H9 (cell line): ENCODE data around the gene HTD2. TPM values are rescaled to one million over a fixed set of nuclear protein-coding genes. Genes with fewer than 3 reads are reported as not detected.

Source experiments
- DNase-seq: peaks from one replicate; pipeline ENCODE4 v3.0.0-alpha.2; 2017
- H2AFZ ChIP-seq: one replicate; pipeline ENCODE4 v1.6.1; 2013; ENCODE audit warnings: mild to moderate bottlenecking, low read length, control low read depth, moderate library complexity
- H2AK5ac ChIP-seq: 2 replicates; pipeline ENCODE4 v1.6.1; 2013; ENCODE audit warnings: low read length, control low read depth, mixed read lengths; ENCODE audit not compliant: insufficient read length
- H2BK120ac ChIP-seq: one replicate; pipeline ENCODE4 v1.6.1; 2013; ENCODE audit warnings: low read depth, mild to moderate bottlenecking, low read length, control low read depth, inconsistent platforms; ENCODE audit not compliant: poor library complexity, severe bottlenecking
- H2BK12ac ChIP-seq: 2 replicates; pipeline ENCODE4 v1.6.1; 2013; ENCODE audit warnings: low read length, control low read depth, mixed read lengths, low read depth; ENCODE audit not compliant: insufficient read length
- H2BK15ac ChIP-seq: 2 replicates; pipeline ENCODE4 v1.6.1; 2013; ENCODE audit warnings: low read depth, low read length, control low read depth
- H2BK20ac ChIP-seq: one replicate; pipeline ENCODE4 v1.6.1; 2013; ENCODE audit warnings: low read depth, mild to moderate bottlenecking, low read length, control low read depth, inconsistent platforms; ENCODE audit not compliant: poor library complexity, severe bottlenecking
- H2BK5ac ChIP-seq: 2 replicates; pipeline ENCODE4 v1.6.1; 2013; ENCODE audit warnings: low read length, control low read depth, mixed read lengths; ENCODE audit not compliant: insufficient read length
- H3K14ac ChIP-seq: 2 replicates; pipeline ENCODE4 v1.6.1; 2013; ENCODE audit warnings: low read length, control low read depth; ENCODE audit not compliant: insufficient read depth
- H3K18ac ChIP-seq: 2 replicates; pipeline ENCODE4 v1.6.1; 2013; ENCODE audit warnings: low read depth, mild to moderate bottlenecking, mixed read lengths, low read length, control low read depth; ENCODE audit not compliant: insufficient read length
- H3K23ac ChIP-seq: 2 replicates; pipeline ENCODE4 v1.6.1; 2013; ENCODE audit warnings: low read length, control low read depth, mixed read lengths, low read depth; ENCODE audit not compliant: insufficient read length
- H3K23me2 ChIP-seq: 2 replicates; pipeline ENCODE4 v1.6.1; 2013; ENCODE audit warnings: low read depth, mild to moderate bottlenecking, mixed read lengths, low read length, control low read depth; ENCODE audit not compliant: insufficient read length, poor library complexity, severe bottlenecking
- H3K27ac ChIP-seq: 2 replicates; pipeline ENCODE4 v1.5.1; 2013; ENCODE audit warnings: low read length, control low read depth, mixed read lengths, low read depth; ENCODE audit not compliant: insufficient read length
- H3K27me3 ChIP-seq: 2 replicates; pipeline ENCODE4 v1.6.1; 2013; ENCODE audit warnings: low read length, control low read depth, inconsistent platforms; ENCODE audit not compliant: insufficient read depth
- H3K4ac ChIP-seq: 2 replicates; pipeline ENCODE4 v1.6.1; 2013; ENCODE audit warnings: low read depth, mild to moderate bottlenecking, control low read depth, inconsistent platforms, low read length, moderate library complexity
- H3K4me1 ChIP-seq: 2 replicates; pipeline ENCODE4 v1.6.1; 2013; ENCODE audit warnings: low read length, control low read depth, inconsistent platforms; ENCODE audit not compliant: insufficient read depth
- H3K4me2 ChIP-seq: 2 replicates; pipeline ENCODE4 v1.6.1; 2013; ENCODE audit warnings: low read length, control low read depth, mixed read lengths; ENCODE audit not compliant: insufficient read length, insufficient read depth
- H3K56ac ChIP-seq: 2 replicates; pipeline ENCODE4 v1.6.1; 2013; ENCODE audit warnings: low read depth, mild to moderate bottlenecking, mixed read lengths, low read length, control low read depth; ENCODE audit not compliant: insufficient read length
- H3K79me1 ChIP-seq: 2 replicates; pipeline ENCODE4 v1.6.1; 2013; ENCODE audit warnings: low read depth, mild to moderate bottlenecking, moderate library complexity, low read length, control low read depth, inconsistent platforms; ENCODE audit not compliant: insufficient read depth, poor library complexity, severe bottlenecking
- H3K79me2 ChIP-seq: 2 replicates; pipeline ENCODE4 v1.6.1; 2013; ENCODE audit warnings: low read length, control low read depth, inconsistent platforms; ENCODE audit not compliant: insufficient read depth
- H3K9ac ChIP-seq: 2 replicates; pipeline ENCODE4 v1.6.1; 2013; ENCODE audit warnings: low read length, control low read depth, mixed read lengths; ENCODE audit not compliant: insufficient read length; ENCODE audit errors: extremely low read depth
- H3K9me3 ChIP-seq: one replicate; pipeline ENCODE4 v1.6.1; 2013; ENCODE audit warnings: low read depth, low read length, inconsistent platforms; ENCODE audit not compliant: control insufficient read depth
- H3T11ph ChIP-seq: one replicate; pipeline ENCODE4 v1.6.1; 2013; ENCODE audit warnings: mild to moderate bottlenecking, low read length, control low read depth, inconsistent platforms
- H4K20me1 ChIP-seq: one replicate; pipeline ENCODE4 v1.6.1; 2013; ENCODE audit not compliant: control insufficient read depth, insufficient read length, insufficient read depth
- H4K5ac ChIP-seq: 2 replicates; pipeline ENCODE4 v1.6.1; 2013; ENCODE audit warnings: low read depth, mild to moderate bottlenecking, mixed read lengths, low read length, control low read depth; ENCODE audit not compliant: insufficient read length
- H4K8ac ChIP-seq: replicated peaks from 2 replicates; pipeline ENCODE4 v1.6.1; 2013; ENCODE audit warnings: low read length, control low read depth, mixed read lengths, low read depth; ENCODE audit not compliant: insufficient read length
- H4K91ac ChIP-seq: 2 replicates; pipeline ENCODE4 v1.6.1; 2013; ENCODE audit warnings: low read depth, mild to moderate bottlenecking, moderate library complexity, mixed read lengths, low read length, control low read depth; ENCODE audit not compliant: insufficient read length
- H3K27ac Mint-ChIP-seq, 3 experiments: 2 replicates in 2 of 3; 3 replicates in 1 of 3; pipeline ENCODE4 v1.8.0; 2020 to 2021; ENCODE audit warnings: mixed read lengths in 3 of 3, mild to moderate bottlenecking in 1 of 3, moderate library complexity in 1 of 3
- H3K27me3 Mint-ChIP-seq: 2 replicates; pipeline ENCODE4 v1.8.0; 2021; ENCODE audit warnings: low read depth, mild to moderate bottlenecking, moderate library complexity, mixed read lengths
- H3K36me3 Mint-ChIP-seq, 3 experiments: 2 replicates in 2 of 3; 3 replicates in 1 of 3; pipeline ENCODE4 v1.8.0; 2020 to 2021; ENCODE audit warnings: low read depth in 3 of 3, mixed read lengths in 3 of 3; ENCODE audit not compliant: insufficient read depth in 1 of 3
- H3K4me1 Mint-ChIP-seq, 2 experiments: 2 replicates each; pipeline ENCODE4 v1.8.0; 2020; ENCODE audit warnings: mixed read lengths in 2 of 2
- H3K4me3 Mint-ChIP-seq, 2 experiments: 2 replicates in 1 of 2; 3 replicates in 1 of 2; pipeline ENCODE4 v1.8.0; 2020 to 2021; ENCODE audit warnings: mild to moderate bottlenecking in 2 of 2, mixed read lengths in 2 of 2, moderate library complexity in 1 of 2
- H3K9me3 Mint-ChIP-seq, 2 experiments: 2 replicates in 1 of 2; 3 replicates in 1 of 2; pipeline ENCODE4 v1.8.0; 2020; ENCODE audit warnings: mild to moderate bottlenecking in 2 of 2, mixed read lengths in 2 of 2, moderate library complexity in 1 of 2
- WGBS: extraction: QIAGEN DNeasy Blood & Tissue Kit; methylation state at CpG from one replicate; pipeline ENCODE4 v1.1.7; 2013; ENCODE audit warnings: missing lambda C conversion rate, low lambda C conversion rate, mixed read lengths; ENCODE audit not compliant: insufficient read length; ENCODE audit errors: extremely low coverage; 5-methylcytosine and 5-hydroxymethylcytosine counted together
- total RNA-seq: library from RNA; stranded (reverse); gene quantifications from 2 replicates; pipeline ENCODE4 v1.2.1, GENCODE V29; 2021
- TF ChIP-seq, protein P1 (sequence below): fragments of 200-600 bp; sonication (generic); conservative IDR thresholded peaks from 3 replicates; pipeline ENCODE4 v1.8.0; 2021; ENCODE audit warnings: antibody characterized with exemption, mild to moderate bottlenecking

The HTD2 gene
- total RNA-seq, 1 experiment from 2014 or later, result 13.4 TPM

DNA sequence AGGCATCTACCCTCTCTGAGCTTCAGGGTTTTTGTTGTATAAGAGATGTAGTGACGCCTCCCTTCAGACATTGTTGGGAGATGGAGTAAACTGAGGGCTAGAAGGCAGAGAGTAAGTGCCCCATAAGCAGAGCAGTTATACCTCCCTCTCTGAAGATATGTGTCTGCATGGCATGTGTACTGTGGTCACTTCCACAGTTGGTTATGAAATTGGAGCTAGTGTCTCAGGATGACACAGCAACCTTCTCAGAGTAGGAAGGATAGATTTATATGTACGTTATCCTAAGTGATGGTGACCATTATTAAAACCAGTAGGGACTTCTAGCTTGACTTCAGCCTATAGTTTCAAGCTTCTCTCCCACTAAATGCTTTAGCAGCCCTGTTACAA is 44.3 kb downstream of the HTD2 start:
- Histone ChIP-seq H3K18ac (no peak overlapping the region), H2BK15ac (no peak overlapping the region), H3K79me2 (no peaks in the 10 kb centered on the region), H4K5ac (no peak overlapping the region), H3K9me3 (no peaks in the 10 kb centered on the region), H3K27me3 (no peaks in the 10 kb centered on the region), H2BK5ac (no peak overlapping the region), H3K79me1 (no peaks in the 10 kb centered on the region), H2AFZ (no peak overlapping the region), H4K8ac (no peak overlapping the region), H3K9ac (no peak overlapping the region), H2BK12ac (no peak overlapping the region), H3K56ac (no peak overlapping the region), H3K4me1 (no peaks in the 10 kb centered on the region), H2BK20ac (no peak overlapping the region), H3K23ac (no peak overlapping the region), H3K4me2 (no peak overlapping the region), H4K20me1 (no peaks in the 10 kb centered on the region), H3K27ac (no peak overlapping the region), H3T11ph (no peak overlapping the region), H3K23me2 (no peaks in the 10 kb centered on the region), H3K14ac (no peak overlapping the region), H2BK120ac (no peak overlapping the region), H2AK5ac (no peak overlapping the region), H3K4ac (no peak overlapping the region), H4K91ac (no peak overlapping the region)
- Mint-ChIP-seq H3K27me3 (no peaks in the 10 kb centered on the region), H3K4me3 (no peak overlapping the region), H3K9me3 (no peaks in the 10 kb centered on the region), H3K36me3 (no peaks in the 10 kb centered on the region), H3K27ac (no peak overlapping the region), H3K4me1 (peaks cover 8% of the 10 kb centered on the region in 2 experiments)
- no peak for DNase-seq
- WGBS, result no CpG with 5 or more reads among the region's 2 CpGs
- TF ChIP-seq, protein P1, sequence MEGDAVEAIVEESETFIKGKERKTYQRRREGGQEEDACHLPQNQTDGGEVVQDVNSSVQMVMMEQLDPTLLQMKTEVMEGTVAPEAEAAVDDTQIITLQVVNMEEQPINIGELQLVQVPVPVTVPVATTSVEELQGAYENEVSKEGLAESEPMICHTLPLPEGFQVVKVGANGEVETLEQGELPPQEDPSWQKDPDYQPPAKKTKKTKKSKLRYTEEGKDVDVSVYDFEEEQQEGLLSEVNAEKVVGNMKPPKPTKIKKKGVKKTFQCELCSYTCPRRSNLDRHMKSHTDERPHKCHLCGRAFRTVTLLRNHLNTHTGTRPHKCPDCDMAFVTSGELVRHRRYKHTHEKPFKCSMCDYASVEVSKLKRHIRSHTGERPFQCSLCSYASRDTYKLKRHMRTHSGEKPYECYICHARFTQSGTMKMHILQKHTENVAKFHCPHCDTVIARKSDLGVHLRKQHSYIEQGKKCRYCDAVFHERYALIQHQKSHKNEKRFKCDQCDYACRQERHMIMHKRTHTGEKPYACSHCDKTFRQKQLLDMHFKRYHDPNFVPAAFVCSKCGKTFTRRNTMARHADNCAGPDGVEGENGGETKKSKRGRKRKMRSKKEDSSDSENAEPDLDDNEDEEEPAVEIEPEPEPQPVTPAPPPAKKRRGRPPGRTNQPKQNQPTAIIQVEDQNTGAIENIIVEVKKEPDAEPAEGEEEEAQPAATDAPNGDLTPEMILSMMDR, result no peak
